Measurements from ENCODE around the gene CFAP46.
"Not testable (repeated sequence)": the region's sequence is repeated elsewhere in the genome, so short reads cannot be mapped to it uniquely, and the experiment has no call there.

CFAP46 gene

GRCh38 chr10:132943791-132944404, 1.5 kb upstream of the CFAP46 start:
- DNase-seq = no peak

GRCh38 chr10:132943058-132943790, 854 bp upstream of the CFAP46 start:
- DNase-seq = no peak

- no peak for DNase-seq
Observed at GRCh38 chr10:132941640-132942051, 724 bp downstream of the CFAP46 start.

- DNase-seq = no peak
Observed at GRCh38 chr10:132940791-132941465, 1.4 kb downstream of the CFAP46 start.

- DNase-seq = peak; percentile 67 to 84 (median 76)
Observed at GRCh38 chr10:132939957-132940790, 2.2 kb downstream of the CFAP46 start.

- DNase-seq = no peak
Observed at GRCh38 chr10:132939378-132939955, 2.9 kb downstream of the CFAP46 start.

- DNase-seq = peak in 2 of 4 experiments; percentile 15 to 18
Observed at GRCh38 chr10:132938472-132939339, 3.7 kb downstream of the CFAP46 start.

GRCh38 chr10:132937861-132938260, 4.5 kb downstream of the CFAP46 start:
- DNase-seq = no peak

- DNase-seq = no peak
Observed at GRCh38 chr10:132934953-132935352, 7.4 kb downstream of the CFAP46 start.

GRCh38 chr10:132933308-132934042, 8.9 kb downstream of the CFAP46 start:
- no peak for DNase-seq

- peak in 1 of 4 experiments; percentile 70 for DNase-seq
Observed at GRCh38 chr10:132932461-132933307, 9.7 kb downstream of the CFAP46 start.

GRCh38 chr10:132931258-132932250, 10.8 kb downstream of the CFAP46 start:
- peak in 3 of 4 experiments; percentile 33 to 40 (median 39) for DNase-seq

GRCh38 chr10:132930701-132931100, 11.7 kb downstream of the CFAP46 start:
- not testable (repeated sequence) for DNase-seq

- DNase-seq = peak; percentile 61 to 80 (median 74)
Observed at GRCh38 chr10:132929953-132930548, 12.3 kb downstream of the CFAP46 start.

GRCh38 chr10:132929480-132929879, 12.9 kb downstream of the CFAP46 start:
- DNase-seq = no peak

GRCh38 chr10:132928261-132928660, 14.1 kb downstream of the CFAP46 start:
- DNase-seq = no peak

GRCh38 chr10:132927824-132928223, 14.5 kb downstream of the CFAP46 start:
- no peak for DNase-seq

Data from suppressor macrophage (primary cell).